ENCODE data around the gene FA2H. TPM values are rescaled to one million over a fixed set of nuclear protein-coding genes. Genes with fewer than 3 reads are reported as not detected.

Gene FA2H, protein sequence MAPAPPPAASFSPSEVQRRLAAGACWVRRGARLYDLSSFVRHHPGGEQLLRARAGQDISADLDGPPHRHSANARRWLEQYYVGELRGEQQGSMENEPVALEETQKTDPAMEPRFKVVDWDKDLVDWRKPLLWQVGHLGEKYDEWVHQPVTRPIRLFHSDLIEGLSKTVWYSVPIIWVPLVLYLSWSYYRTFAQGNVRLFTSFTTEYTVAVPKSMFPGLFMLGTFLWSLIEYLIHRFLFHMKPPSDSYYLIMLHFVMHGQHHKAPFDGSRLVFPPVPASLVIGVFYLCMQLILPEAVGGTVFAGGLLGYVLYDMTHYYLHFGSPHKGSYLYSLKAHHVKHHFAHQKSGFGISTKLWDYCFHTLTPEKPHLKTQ
- total RNA-seq = 4.2 TPM
- polyA plus RNA-seq (ENCODE audit: insufficient read depth, low read depth, low replicate concordance) = 10.3 TPM
- long read RNA-seq, donor 1, partial matches to known transcripts = 0 of 1 reads
- long read RNA-seq, donor 1, other reads (novel, unspliced or antisense) = 0 of 1 reads
- long read RNA-seq, donor 2, partial matches to known transcripts = 0 of 1 reads
- long read RNA-seq, donor 2, other reads (novel, unspliced or antisense) = 0 of 1 reads
- long read RNA-seq, donor 3, partial matches to known transcripts = 0 of 1 reads
- long read RNA-seq, donor 3, other reads (novel, unspliced or antisense) = 0 of 1 reads
- long read RNA-seq, donor 4, partial matches to known transcripts = 0 of 1 reads
- long read RNA-seq, donor 4, other reads (novel, unspliced or antisense) = 0 of 1 reads
- long read RNA-seq, donor 5 = 0 reads
- long read RNA-seq, donor 6 = 0 reads
- long read RNA-seq, donor 7, partial matches to known transcripts = 0 of 1 reads
- long read RNA-seq, donor 7, other reads (novel, unspliced or antisense) = 0 of 1 reads
- long read RNA-seq, donor 8, partial matches to known transcripts = 0 of 1 reads
- long read RNA-seq, donor 8, other reads (novel, unspliced or antisense) = 0 of 1 reads
- long read RNA-seq, donor 9, partial matches to known transcripts = 0 of 1 reads
- long read RNA-seq, donor 9, other reads (novel, unspliced or antisense) = 0 of 1 reads
- long read RNA-seq, donor 10, partial matches to known transcripts = 0 of 1 reads
- long read RNA-seq, donor 10, other reads (novel, unspliced or antisense) = 0 of 1 reads

DNA sequence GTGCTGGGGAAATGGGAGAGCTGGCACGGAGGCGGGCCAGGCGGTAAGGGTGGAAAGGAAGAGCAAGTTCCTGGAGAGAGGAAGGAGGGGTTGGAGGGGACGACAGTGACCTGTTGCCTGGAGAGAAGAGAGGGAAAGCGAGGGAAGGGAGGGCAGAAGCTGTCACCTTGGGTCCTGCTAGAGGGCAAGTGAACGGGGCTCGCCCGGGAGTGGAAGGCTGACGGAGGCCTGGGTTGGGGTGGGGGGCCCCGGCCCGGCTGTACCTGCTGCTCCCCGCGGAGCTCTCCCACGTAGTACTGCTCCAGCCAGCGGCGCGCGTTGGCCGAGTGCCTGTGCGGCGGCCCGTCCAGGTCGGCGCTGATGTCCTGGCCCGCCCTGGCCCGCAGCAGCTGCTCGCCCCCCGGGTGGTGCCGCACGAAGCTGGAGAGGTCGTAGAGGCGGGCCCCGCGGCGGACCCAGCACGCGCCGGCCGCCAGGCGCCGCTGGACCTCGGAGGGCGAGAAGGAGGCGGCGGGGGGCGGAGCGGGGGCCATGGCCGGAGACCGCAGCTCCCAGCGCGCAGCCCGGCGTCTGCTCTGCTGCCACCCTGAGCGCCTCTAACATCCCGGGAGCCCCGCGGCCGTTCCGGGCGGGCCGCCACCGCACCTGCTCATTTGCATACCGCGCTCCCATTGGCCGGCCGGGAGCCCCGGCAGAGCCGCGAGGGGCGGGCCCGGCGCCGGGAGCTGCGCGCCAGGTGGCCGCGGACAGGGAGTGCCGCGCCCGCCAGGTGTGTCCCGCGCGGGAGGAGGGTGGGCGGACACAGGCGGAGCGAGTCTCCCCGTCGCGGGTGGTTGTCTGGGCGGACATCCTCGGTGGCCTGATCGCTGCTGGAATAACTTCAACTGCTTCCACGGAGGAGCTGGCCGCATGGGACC lies at the start of gene FA2H:
FA2H (minus strand) TSS at position 598 of the 917 bp plus-strand sequence; CDS start at position 533, 65 bp downstream.
- TF ChIP-seq, protein P1, sequence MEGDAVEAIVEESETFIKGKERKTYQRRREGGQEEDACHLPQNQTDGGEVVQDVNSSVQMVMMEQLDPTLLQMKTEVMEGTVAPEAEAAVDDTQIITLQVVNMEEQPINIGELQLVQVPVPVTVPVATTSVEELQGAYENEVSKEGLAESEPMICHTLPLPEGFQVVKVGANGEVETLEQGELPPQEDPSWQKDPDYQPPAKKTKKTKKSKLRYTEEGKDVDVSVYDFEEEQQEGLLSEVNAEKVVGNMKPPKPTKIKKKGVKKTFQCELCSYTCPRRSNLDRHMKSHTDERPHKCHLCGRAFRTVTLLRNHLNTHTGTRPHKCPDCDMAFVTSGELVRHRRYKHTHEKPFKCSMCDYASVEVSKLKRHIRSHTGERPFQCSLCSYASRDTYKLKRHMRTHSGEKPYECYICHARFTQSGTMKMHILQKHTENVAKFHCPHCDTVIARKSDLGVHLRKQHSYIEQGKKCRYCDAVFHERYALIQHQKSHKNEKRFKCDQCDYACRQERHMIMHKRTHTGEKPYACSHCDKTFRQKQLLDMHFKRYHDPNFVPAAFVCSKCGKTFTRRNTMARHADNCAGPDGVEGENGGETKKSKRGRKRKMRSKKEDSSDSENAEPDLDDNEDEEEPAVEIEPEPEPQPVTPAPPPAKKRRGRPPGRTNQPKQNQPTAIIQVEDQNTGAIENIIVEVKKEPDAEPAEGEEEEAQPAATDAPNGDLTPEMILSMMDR (IDR thresholded peaks at IDR 0.05; ENCODE audit: borderline replicate concordance, extremely low read depth, insufficient read depth) = peak; percentile 26
- H3K9ac ChIP-seq (ENCODE audit: low read length in 3 of 3) = peak within 1 kb of the TSS in 2 of 3 donors; percentile 20 to 73
- peak; percentile 92 to 94 (median 93) for DNase-seq

DNA sequence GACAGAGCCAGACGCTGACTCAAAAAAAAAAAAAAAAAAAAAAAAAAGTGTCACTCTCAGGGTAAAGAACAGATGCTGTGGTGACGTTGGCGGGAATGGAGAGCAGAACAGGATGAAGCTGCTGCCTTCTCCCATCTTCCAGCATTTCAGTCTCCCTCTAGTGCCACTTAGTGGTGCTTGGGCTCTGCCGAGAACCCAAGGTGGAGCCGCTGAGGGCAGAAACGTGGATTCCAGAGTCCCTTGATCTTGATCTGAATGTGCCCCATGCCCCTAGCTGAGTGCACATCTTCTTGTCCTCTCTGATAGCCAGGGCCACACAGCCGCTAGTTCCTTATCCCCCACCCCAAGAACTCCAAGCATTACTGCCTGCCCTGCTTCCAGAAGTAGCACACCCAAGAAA lies 43.2 kb upstream of the FA2H start:
- Histone ChIP-seq H3K36me3 (ENCODE audit: control insufficient read depth in 2 of 3, insufficient read depth in 3 of 3, low read length in 3 of 3) (no peaks in the 10 kb centered on the region), H3K27me3 (ENCODE audit: control insufficient read depth, insufficient read depth, low read length) (no peaks in the 10 kb centered on the region), H3K9ac (ENCODE audit: low read length in 3 of 3) (no peak overlapping the region), H3K9me3 (ENCODE audit: control insufficient read depth in 2 of 3, insufficient read depth in 1 of 3, low read length in 3 of 3) (no peaks in the 10 kb centered on the region), H3K27ac (ENCODE audit: low read depth in 2 of 2, low read length in 2 of 2) (no peak overlapping the region), H3K4me1 (ENCODE audit: control insufficient read depth in 2 of 3, insufficient read depth in 2 of 3, low read depth in 1 of 3, low read length in 3 of 3) (peaks cover 0 to 7% (median 0%) of the 10 kb centered on the region in 3 donors), H3K4me3 (ENCODE audit: low read length in 3 of 3) (no peak overlapping the region)
- DNase-seq (no peak), FAIRE-seq (no peak)
- TF ChIP-seq, protein P1 (IDR thresholded peaks at IDR 0.05; ENCODE audit: borderline replicate concordance, extremely low read depth, insufficient read depth) = no peak
- intact Hi-C loops (cut with DNase I) = no loop called here

More for the DNA sequence above, at the start of gene FA2H:
- Histone ChIP-seq H3K4me1 (ENCODE audit: control insufficient read depth in 2 of 3, insufficient read depth in 2 of 3, low read depth in 1 of 3, low read length in 3 of 3) (peaks cover 0 to 10% (median 3%) of the 10 kb centered on the region in 3 donors), H3K27me3 (ENCODE audit: control insufficient read depth, insufficient read depth, low read length) (peaks cover 4% of the 10 kb centered on the region), H3K4me3 (ENCODE audit: low read length in 3 of 3) (peak within 1 kb of the TSS; percentile 42 to 66 (median 59)), H3K9me3 (ENCODE audit: control insufficient read depth in 2 of 3, insufficient read depth in 1 of 3, low read length in 3 of 3) (no peaks in the 10 kb centered on the region), H3K27ac (ENCODE audit: low read depth in 2 of 2, low read length in 2 of 2) (peak within 1 kb of the TSS; percentile 48 to 71), H3K36me3 (ENCODE audit: control insufficient read depth in 2 of 3, insufficient read depth in 3 of 3, low read length in 3 of 3) (no peaks in the 10 kb centered on the region)
- no peak for FAIRE-seq
- intact Hi-C loops (cut with DNase I) = no loop called here

DNA sequence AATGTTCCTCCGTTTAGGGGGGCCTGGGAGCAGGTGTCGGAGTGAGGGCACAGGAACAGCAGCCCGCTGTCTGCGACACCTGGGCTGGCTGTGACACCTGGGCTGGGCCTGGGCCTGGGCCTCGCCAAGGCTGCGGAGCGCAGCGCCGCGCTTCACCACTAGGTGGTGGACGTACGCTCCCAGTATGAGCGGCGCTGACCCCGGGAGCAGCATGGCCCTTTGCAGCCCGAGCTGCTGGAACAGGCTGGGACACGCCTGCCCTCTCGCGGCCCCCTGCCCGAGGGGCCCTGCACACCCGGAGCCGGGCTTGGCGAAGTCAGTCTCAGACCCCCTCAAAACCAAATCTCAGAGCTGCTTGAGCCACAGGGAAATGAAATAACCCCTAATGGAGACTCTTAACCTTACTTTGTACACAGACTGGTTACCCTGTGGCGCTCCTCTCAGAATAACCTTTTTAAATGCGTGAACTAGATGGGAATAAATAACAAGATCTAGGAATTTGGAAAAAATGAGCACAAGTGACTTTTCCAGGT lies 38.6 kb upstream of the FA2H start:
- intact Hi-C loops (cut with DNase I) = no loop called here
- no peak for FAIRE-seq
- TF ChIP-seq, protein P1 (IDR thresholded peaks at IDR 0.05; ENCODE audit: borderline replicate concordance, extremely low read depth, insufficient read depth) = peak; percentile 92
- H3K9ac ChIP-seq (ENCODE audit: low read length in 3 of 3) = no peak overlapping the region
- H3K27ac ChIP-seq (ENCODE audit: low read depth in 2 of 2, low read length in 2 of 2) = no peak overlapping the region
- H3K36me3 ChIP-seq (ENCODE audit: control insufficient read depth in 2 of 3, insufficient read depth in 3 of 3, low read length in 3 of 3) = no peaks in the 10 kb centered on the region
- H3K4me3 ChIP-seq (ENCODE audit: low read length in 3 of 3) = no peak overlapping the region
- DNase-seq = peak; percentile 78 to 91 (median 87)
- no peaks in the 10 kb centered on the region for H3K9me3 ChIP-seq (ENCODE audit: control insufficient read depth in 2 of 3, insufficient read depth in 1 of 3, low read length in 3 of 3)
- H3K4me1 ChIP-seq (ENCODE audit: control insufficient read depth in 2 of 3, insufficient read depth in 2 of 3, low read depth in 1 of 3, low read length in 3 of 3) = peaks cover 0 to 7% (median 0%) of the 10 kb centered on the region in 3 donors
- H3K27me3 ChIP-seq (ENCODE audit: control insufficient read depth, insufficient read depth, low read length) = no peaks in the 10 kb centered on the region

Measured in kidney (tissue), 22 donors.